Measurements from ENCODE around the gene PARVA.

- TF ChIP-seq CTCF (IDR thresholded peaks at IDR 0.05; ENCODE audit: low read depth, low read length, poor library complexity, severe bottlenecking), result no peak
- TF ChIP-seq EZH2phosphoT487 (IDR thresholded peaks at IDR 0.05; ENCODE audit: borderline replicate concordance, low read length), result no peak
Observed at GRCh38 chr11:12429155-12429554, 51.8 kb downstream of the PARVA start.
